ENCODE results near the gene PTPRE.

DNA sequence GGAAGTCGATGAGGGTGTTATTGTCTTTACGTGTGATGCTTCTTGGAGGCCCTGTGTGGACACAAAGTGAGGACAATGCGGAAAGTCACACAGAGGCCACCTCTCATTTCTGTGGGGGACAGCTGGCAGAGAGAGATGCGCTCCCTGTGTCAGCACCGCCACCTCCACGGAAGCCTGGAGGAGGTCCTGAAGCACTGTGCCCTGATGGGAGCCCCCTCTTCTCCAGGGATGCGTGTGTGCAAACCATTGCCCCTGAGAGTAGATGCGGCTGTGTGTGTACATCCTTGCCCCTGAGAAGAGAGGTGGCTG is 2.0 kb downstream of the PTPRE start:
- no peak for TF ChIP-seq POLR2AphosphoS5 (IDR thresholded peaks at IDR 0.05; ENCODE audit: low read depth, low read length)
- TF ChIP-seq PAX5 (IDR thresholded peaks at IDR 0.05; ENCODE audit: insufficient read depth, low read length, severe bottlenecking): no peak
- TF ChIP-seq POLR2A (IDR thresholded peaks at IDR 0.05; ENCODE audit: low read depth, low read length): no peak
- no peak for TF ChIP-seq TAF1 (IDR thresholded peaks at IDR 0.05; ENCODE audit: low read depth, low read length)
- no peak for TF ChIP-seq POU2F2 (IDR thresholded peaks at IDR 0.05; ENCODE audit: low read depth, low read length)
